Measurements from ENCODE around the gene SPTBN1.
"Not testable (repeated sequence)": the region's sequence is repeated elsewhere in the genome, so short reads cannot be mapped to it uniquely, and the experiment has no call there.

SPTBN1 gene

DNA sequence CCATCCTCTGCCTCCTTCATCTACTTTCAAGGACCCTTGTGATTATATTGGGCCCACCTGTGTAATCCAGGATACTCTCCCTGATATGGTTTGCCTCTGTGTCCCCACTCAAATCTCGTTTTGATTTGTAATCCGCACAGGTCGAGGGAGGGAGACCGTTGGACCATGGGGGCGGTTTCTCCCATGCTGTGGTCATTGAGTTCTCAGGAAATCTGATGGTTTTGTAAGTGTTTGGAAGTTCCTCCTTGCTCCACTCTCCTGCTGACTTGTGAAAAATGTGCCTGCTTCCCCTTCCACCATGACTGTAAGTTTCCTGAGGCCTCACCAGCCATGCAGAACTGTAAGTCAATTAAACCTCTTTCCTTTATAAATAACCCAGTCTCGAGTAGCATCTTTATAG is 225.3 kb downstream of the SPTBN1 start:
- no peak for DNase-seq

DNA sequence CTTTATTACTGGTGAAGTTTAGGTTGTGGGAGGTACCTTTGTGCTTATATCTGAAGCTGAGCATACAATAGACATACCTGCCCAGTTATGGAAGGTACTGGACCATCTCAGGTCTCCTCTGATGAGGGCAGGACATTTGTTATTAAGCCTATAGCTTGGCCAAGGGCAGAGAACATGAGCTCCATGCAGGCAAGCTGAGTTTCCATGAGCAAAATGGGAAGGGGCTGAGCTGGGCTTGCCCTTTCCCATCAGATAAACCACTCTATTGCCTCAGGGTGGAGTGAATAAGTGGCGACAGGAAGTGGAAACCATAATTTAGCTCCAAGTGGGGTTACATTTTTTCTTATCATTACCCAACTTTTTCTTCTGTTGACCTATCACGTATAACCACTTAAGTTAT is 227.5 kb downstream of the SPTBN1 start:
- DNase-seq, result no peak

DNA sequence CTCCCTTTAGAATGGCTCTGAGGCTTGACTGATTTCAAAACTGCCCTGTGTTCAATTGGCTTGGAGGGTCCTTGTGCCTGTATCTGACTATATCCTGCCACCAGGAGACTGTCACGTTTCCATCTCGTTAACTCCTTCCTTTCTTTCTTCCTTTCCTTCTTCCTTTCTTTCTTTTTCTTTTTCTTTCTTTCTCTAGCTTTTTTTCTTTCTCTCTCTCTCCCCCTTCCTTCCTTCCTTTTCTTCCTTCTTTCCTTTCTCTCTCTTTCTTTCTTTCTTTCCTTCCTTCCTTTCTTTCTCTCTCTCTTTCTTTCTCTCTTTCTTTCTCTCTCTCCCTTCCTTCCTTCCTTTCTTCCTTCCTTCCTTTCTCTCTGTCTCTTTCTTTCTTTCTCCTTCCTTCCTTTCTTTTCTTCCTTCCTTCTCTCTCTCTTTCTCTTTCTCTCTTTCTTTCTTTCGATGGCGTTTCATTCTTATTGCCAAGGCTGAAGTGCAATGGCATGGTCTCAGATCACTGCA is 229.2 kb downstream of the SPTBN1 start:
- no peak for DNase-seq

DNA sequence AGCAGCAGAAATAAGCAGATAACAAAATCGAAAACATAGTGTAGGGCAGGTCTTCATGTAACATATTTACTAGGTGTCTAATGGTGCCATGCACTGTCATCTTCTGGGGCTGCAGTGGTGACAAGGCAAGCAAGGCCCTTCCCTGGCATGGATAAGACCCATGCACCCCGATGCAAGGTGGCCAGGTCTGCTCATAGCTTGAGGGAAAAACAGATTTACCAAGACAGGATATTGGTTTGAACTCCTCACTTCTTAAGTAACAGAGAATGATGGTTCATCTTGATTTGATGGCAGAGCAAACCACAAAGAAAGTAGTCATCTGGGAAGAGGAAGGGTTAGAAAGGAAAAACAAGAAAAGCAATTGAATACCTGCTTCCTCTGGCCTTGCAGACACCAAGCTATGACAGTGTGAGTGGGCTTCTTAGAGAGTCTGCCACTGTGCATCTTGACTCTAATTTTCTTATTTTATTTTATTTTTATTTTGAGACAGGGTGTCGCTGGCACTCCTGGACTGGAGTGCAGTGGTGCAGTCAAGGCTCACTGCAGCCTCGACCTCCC is 231.5 kb downstream of the SPTBN1 start:
- no peak for DNase-seq

DNA sequence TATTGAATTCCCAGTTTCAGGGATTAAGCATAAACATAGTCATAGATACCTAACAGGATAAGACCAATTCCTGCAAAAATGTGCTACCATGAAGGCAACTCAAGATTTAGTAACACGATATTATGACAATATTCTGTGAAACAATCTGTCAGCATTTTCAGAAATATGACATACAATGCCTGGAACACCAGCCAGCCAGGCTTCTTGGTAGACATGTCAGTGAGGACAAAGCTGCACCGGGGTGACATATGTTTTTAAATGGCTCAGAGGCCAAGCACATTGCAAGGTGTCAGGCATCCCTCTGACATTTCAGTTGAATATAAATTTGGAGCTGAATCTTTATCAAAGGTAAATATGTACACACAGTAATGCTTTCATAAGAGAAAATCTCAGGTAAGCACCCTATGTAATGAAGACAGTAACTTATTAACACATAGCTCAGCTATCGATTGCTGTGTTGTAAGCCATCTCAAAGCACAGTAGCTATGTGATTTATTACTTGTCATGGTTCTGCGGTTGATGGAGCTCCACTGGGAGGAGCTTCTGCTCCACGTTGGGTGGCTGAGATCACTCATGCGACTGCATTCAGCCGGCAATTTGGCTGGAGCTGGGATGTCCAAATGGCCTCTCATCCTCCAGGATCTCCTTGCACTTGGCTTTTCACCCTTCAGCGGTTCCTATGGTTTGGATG is 235.5 kb downstream of the SPTBN1 start:
- DNase-seq, result no peak

DNA sequence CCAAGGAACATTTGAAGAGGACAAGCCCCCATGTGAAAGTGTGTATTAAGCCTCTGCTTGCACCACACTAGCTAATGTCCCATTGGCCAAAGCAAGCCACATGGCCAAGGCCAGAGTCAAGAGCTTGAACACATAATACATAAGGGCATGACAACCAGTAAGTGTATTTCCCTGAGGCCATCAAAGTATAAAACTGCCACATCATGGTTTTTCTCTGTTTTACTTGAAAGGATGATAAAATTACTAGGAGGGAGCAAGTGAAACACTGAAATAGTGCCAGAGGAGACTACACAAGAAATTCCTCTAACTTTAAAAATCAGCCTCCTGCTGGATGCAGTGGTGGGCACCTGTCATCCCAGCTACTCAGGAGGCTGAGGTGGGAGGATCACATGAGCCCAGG is 236.4 kb downstream of the SPTBN1 start:
- no peak for DNase-seq

DNA sequence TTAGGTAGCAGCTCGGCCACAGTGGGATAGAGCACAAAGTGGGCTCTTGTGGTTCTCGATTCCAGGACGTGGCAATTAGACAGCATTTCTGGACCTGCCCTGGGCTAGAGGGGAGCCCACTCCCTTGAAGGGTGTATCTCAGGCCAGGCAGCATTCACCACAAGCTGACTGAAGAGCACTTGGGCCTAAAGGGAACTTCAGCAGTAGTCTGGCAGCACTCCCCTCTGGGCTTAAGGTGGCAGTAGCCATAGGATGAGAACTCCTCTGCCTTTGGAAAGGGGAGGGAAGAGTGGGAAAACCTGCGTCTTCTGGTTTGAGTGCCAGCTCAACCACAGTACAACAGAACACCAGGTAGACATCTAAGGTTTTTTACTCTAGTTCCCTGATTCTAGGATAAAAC is 239.3 kb downstream of the SPTBN1 start:
- no peak for DNase-seq

DNA sequence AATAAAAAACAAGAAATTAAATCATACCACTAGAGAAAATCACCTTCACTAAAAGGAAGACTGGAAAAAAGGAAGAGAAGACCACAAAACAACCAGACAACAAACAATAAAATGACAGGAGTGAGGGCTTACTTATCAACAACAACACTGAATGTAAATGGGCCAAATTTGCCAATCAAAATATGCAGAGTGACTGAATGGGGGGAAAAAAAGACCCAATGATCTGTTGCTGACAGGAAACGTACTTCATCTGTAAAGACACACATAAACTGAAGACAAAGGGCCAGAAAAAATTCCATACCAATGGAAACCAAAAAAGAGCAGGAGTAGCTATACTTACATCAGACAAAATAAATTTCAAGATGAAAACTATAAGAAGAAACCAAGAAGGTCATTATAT is 241.8 kb downstream of the SPTBN1 start:
- no peak for DNase-seq

DNA sequence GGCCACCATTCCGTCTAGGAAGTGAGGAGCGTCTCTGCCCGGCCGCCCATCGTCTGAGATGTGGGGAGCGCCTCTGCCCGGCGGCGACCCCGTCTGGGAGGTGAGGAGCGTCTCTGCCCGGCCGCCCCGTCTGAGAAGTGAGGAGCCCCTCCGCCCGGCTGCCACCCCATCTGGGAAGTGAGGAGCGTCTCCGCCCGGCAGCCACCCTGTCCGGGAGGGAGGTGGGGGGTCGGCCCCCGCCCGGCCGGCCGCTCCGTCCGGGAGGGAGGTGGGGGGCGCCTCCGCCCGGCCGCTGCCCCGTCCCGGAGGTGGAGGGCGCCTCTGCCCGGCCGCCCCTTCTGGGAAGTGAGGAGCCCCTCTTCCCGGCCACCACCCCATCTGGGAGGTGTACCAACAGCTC is 242.8 kb downstream of the SPTBN1 start:
- DNase-seq, result not testable (repeated sequence)

DNA sequence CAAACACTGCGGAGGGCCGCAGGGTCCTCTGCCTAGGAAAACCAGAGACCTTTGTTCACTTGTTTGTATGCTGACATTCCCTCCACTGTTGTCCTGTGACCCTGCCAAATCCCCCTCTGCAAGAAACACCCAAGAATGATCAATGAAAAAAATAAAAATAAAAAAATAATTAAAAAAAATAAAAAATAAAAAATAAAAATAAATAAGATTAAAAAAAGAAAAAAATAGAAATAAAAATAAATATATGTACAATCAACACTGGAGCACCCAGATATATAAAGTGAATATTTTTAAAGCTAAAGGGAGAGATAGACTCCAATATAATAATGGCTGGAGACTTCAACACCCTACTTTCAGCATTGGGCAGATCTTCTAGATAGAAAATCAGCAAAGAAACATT is 243.5 kb downstream of the SPTBN1 start:
- DNase-seq, result no peak

DNA sequence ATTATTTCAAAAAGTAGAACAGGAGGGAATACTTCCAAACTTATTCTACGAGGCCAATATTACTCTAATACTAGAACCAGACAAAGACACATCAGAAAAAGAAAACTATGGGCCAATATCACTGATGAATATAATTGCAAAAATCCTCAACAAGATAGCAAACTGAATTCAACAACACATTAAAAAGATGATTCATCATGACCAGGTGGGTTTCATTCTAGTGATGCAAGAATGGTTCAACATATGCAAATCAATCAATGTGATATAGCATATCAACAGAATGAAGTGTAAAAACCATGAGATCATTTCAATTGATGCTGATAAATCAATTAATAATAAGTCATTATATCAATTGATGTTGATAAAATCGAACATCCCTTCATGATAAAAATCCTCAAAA is 244.9 kb downstream of the SPTBN1 start:
- no peak for DNase-seq

DNA sequence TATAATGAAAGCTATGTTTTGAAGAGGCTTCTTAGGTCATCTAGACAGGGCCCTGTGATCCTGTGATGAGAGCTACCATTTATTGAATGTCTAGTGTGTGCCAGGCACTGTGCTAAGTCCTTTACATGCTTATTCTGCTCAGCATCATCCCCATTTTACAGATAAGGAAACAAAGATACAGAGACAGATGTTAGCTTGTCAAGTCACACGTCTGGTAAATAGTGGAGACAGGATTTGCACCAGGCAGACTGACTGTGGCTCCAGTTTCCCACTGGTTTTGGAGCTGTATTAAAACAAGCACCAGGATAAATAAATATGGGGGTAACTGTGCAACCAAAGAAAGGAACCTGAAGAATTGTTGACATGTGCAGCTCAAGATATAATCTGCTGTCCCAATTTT is 248.1 kb downstream of the SPTBN1 start:
- DNase-seq, result no peak

DNA sequence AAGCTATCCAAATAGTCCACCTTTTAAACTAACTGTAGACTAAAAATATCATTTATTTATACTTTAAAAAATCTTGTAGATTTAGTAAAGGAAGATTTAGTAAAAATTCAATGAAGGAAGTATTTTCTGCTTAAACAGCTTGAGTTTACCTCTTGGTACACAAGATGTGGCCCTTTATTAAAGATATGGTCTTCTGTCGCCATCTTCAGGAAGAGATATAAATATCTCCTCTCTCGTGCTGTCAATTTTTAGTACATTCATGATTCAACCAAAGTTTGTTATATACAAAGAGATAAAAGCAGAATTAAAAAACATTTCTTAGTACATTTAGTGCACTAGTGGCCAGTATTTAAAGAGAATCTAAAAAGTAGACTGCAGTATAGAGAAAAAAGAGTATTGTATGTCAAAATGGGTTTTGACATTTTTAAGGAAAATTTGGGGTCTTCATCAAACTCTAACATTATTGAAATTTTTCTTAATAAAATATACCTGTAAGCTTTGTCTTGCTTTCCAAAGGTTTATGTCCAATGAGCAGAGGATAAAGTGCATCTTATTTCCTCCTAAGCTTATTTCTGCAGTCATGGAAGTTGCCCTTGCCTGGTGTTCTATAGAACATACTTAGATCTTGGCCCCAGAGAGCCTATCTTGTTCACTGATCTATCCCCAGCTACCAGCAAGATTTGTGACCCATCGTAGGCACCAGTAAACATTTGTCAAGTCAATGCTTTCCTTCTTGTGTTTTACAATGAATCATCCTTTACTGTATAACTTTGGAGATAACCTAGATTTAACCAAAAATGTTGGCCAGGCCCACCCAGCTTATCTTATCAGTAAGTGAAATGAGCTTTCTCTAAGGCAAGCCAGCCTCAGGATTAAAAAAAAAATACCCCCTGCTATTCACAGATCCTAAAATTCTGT is 248.8 kb downstream of the SPTBN1 start:
- no peak for DNase-seq

DNA sequence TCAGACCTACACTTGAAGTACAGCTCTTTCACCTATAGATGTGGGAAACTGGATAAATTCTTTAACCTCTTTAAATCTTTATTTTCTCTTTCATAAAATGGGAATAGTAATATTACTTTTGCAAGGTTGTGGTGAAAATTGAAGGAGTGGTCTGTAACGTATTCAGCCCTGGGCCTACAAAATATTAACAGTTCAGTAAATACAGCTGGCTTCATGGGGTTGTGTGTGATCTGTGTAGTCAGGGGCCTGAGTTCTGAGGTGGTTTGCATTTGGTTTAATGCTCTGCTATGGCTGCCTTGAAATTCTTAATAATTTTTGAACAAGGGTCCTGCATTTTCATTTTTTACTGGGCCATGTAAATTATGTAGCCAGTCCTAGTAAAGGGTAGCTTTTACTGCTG is 250.5 kb downstream of the SPTBN1 start:
- DNase-seq, result no peak

DNA sequence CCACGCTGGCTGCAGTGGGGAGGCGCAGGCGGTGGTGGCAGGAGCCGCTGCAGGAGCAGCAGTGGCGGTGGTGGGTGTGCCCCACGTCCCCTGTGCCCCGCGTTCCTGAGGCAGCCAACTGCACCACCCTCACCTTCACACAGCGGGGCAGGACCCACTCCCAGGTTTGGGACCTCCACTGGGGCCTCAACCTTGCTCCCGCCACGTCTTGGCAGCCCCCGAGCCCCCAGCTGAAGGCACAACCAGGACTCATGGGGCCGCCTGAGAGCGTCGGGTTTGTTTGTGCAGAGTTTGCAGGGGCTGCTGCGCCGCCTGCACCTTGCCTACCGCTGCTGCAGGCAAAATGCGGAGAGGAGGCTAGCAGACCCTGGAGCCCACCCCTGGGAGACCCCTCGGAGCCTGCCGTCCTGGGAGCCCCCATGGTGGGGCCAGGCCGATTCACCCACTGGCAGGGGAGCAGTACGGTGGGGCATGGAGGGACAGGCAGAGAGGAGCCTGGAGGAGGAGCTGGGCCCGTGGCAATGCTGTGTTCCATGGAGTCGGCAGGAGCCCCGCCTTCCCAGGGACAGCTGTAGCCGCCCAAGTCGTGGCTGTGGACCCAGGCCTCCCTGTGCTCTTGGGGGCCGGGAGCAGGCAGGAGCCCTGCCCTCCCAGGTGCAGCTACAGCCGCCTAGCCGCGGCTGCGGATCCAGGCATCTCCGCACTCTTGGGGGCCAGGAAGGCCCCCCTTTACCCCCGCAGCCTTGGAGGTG is 252.6 kb downstream of the SPTBN1 start:
- DNase-seq, result peak; percentile 62

DNA sequence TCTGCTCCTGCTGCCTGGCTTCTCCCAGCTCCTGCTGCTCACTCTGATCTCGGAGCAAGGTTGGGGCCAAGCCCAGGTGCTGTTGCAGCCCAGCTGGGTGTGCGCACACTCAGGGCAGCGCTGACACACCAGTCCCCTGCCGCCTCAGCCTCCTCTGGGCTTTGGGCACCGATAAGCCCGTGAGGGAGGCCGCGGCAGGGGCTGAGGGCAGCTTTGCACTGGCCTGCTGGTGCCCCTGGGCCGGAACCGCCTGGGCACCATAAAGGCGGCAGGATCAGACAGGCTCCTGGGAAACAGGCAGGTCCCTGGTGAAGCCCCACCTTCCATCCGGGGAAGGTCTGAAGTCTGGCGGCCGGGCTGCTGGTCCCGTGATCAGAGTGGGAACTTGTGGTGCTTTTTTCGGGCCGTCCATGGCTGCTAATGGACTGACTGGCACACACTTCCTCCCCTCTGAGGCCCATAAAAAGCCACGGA is 253.2 kb downstream of the SPTBN1 start:
- peak; percentile 60 for DNase-seq

DNA sequence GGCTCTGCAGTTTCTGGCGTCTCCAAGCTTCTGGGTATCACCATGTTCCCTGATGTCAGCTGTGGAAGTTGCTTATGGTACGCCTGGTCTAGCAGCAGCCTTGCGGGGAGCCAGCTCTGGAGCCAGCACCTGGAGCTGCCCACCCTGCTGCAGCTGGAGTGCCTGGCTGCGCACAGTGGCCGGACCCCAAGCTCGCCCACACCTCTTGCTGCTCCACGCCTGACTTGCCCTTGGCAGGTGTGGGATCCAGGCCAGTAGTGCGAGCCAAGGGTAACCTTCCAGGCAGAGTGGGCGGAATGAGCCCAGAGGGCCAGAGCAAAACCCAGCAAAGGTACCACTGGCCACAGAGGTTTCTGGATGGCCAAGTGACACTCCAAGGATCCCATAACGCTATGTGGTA is 254.1 kb downstream of the SPTBN1 start:
- no peak for DNase-seq

DNA sequence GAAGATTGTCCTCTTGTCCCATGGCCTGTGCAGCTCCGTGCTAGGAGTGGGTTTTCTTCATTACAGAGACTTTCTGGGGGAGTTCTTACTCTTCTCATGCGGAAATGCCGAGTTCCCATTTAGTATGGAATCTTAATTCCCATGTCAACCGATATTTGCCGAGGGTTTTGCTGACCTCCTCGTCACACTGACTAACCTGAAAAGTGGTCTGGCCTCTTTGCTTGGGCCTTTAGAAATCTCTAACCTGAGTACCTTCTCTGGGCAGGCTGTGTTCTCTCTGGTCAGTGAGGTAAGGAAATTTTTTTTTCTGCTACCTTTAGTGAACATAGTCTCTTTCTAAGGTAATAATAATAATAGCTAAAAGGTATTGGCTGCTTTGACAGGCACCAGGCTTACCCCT is 256.4 kb downstream of the SPTBN1 start:
- DNase-seq, result no peak

DNA sequence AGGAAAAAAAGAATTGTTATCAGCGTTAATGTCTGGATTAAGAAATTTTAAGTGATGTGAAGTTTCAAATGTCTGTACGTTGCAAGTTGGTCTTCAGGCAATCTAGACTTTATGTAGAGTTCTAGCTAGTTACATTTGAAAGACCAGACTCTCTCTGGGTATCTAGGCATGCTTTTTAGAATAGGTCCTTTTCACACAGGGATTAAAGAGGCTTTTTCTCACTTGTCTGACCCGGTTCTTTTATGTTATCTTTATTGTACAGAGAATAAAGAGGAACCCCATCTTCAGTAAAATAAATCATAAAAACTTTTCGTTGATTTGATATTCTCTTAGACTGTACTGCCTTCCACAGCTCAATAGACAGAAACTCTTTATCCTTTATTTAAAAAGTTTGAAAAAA is 258.9 kb downstream of the SPTBN1 start:
- DNase-seq, result no peak

DNA sequence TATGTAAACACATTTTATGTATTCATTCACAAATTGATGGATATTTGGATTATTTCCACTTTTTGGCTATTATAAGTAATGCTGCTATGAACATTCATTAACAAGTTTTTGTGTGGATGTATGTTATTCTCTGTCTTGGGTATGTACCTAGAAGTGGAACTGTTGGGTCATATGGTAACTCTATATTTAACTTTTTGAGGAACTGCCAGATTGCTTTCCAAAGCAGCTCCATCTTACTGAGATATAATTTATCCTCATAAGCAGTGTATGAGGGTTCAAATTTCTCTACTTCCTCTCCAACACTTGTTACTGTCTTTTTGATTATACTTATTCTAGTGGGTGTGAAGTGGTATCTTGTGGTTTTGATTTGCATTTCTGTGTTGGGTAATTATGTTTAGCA is 260.2 kb downstream of the SPTBN1 start:
- DNase-seq, result no peak

DNA sequence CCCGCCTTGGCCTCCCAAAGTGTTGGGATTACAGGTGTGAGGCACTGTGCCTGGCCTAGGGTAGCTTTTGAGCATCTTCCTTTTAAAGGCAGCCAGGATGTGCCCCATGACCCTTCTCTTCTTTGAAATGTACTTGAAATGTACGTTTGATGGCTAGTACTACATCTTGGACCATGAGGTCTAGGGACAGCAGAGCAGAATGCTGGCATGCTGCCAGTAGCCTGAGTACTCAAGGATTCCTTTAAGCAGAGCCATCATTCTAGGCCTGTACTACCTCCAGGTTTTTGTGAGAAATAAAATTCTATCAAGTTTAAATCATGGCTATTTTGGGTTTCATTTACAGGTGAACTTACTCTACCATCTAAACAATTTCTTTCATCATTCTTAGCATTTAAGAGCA is 264.4 kb downstream of the SPTBN1 start:
- DNase-seq, result no peak

Data from activated CD8-positive, alpha-beta memory T cell treated with anti-CD3 and anti-CD28 coated beads, Interleukin-2, amount 50 U/mL, for 48 hours (primary cell).